ENCODE measurements around the gene PACRG. TPM values are rescaled to one million over a fixed set of nuclear protein-coding genes. Genes with fewer than 3 reads are reported as not detected.

Gene PACRG
- polyA plus RNA-seq, 1 donor from 2014 or later, result 16.6 TPM

DNA sequence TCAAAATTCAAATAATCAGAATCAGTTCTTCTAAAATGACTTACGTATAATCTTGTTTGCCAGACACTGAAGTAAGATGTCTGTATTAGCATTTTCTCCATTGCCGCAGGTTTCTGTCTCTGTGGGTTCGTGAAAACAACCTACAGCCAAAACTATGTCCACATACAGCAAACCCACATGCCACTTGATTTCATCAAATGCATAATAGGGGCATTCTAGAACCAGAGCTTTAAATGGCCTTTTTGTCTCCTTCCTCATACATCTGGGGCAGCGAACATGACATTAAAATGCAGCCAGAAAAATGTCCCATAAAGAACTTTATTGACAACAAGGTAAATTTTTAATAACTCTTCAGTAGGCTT lies 596.5 kb downstream of the PACRG start:
- H3K9ac ChIP-seq (ENCODE audit: low read length), result no peak overlapping the region
- no peaks in the 10 kb centered on the region for H3K79me2 ChIP-seq (replicated peaks; ENCODE audit: insufficient read depth, low read length)
- no peaks in the 10 kb centered on the region for H4K20me1 ChIP-seq (ENCODE audit: insufficient read depth)
- H3K9me3 ChIP-seq (ENCODE audit: low read length), result no peaks in the 10 kb centered on the region
- no peak overlapping the region for H3K4me2 ChIP-seq (ENCODE audit: low read length)
- no peak overlapping the region for H2AFZ ChIP-seq (ENCODE audit: low read depth, low read length)
- no peaks in the 10 kb centered on the region for H3F3A ChIP-seq (ENCODE audit: insufficient read depth, low read length, poor library complexity, severe bottlenecking)
- no peak overlapping the region for H3K4me3 ChIP-seq (ENCODE audit: low read length)
- H3K27me3 ChIP-seq (ENCODE audit: insufficient read depth, low read depth, low read length), result no peaks in the 10 kb centered on the region
- TF ChIP-seq, protein P1, sequence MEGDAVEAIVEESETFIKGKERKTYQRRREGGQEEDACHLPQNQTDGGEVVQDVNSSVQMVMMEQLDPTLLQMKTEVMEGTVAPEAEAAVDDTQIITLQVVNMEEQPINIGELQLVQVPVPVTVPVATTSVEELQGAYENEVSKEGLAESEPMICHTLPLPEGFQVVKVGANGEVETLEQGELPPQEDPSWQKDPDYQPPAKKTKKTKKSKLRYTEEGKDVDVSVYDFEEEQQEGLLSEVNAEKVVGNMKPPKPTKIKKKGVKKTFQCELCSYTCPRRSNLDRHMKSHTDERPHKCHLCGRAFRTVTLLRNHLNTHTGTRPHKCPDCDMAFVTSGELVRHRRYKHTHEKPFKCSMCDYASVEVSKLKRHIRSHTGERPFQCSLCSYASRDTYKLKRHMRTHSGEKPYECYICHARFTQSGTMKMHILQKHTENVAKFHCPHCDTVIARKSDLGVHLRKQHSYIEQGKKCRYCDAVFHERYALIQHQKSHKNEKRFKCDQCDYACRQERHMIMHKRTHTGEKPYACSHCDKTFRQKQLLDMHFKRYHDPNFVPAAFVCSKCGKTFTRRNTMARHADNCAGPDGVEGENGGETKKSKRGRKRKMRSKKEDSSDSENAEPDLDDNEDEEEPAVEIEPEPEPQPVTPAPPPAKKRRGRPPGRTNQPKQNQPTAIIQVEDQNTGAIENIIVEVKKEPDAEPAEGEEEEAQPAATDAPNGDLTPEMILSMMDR (IDR thresholded peaks at IDR 0.05; ENCODE audit: poor library complexity, severe bottlenecking), result no peak
- TF ChIP-seq, protein P2, sequence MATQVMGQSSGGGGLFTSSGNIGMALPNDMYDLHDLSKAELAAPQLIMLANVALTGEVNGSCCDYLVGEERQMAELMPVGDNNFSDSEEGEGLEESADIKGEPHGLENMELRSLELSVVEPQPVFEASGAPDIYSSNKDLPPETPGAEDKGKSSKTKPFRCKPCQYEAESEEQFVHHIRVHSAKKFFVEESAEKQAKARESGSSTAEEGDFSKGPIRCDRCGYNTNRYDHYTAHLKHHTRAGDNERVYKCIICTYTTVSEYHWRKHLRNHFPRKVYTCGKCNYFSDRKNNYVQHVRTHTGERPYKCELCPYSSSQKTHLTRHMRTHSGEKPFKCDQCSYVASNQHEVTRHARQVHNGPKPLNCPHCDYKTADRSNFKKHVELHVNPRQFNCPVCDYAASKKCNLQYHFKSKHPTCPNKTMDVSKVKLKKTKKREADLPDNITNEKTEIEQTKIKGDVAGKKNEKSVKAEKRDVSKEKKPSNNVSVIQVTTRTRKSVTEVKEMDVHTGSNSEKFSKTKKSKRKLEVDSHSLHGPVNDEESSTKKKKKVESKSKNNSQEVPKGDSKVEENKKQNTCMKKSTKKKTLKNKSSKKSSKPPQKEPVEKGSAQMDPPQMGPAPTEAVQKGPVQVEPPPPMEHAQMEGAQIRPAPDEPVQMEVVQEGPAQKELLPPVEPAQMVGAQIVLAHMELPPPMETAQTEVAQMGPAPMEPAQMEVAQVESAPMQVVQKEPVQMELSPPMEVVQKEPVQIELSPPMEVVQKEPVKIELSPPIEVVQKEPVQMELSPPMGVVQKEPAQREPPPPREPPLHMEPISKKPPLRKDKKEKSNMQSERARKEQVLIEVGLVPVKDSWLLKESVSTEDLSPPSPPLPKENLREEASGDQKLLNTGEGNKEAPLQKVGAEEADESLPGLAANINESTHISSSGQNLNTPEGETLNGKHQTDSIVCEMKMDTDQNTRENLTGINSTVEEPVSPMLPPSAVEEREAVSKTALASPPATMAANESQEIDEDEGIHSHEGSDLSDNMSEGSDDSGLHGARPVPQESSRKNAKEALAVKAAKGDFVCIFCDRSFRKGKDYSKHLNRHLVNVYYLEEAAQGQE (IDR thresholded peaks at IDR 0.05; ENCODE audit: borderline replicate concordance), result no peak
- TF ChIP-seq TAF1 (IDR thresholded peaks at IDR 0.05; ENCODE audit: low read depth) (no peak), RAD21 (conservative IDR thresholded peaks at IDR 0.05) (no peak), MXI1 (conservative IDR thresholded peaks at IDR 0.05; ENCODE audit: poor library complexity, severe bottlenecking) (no peak), EZH2 (IDR thresholded peaks at IDR 0.05; ENCODE audit: borderline replicate concordance, insufficient read depth, low read length, poor library complexity, severe bottlenecking) (no peak), POLR2AphosphoS5 (IDR thresholded peaks at IDR 0.05) (no peak), SMC3 (conservative IDR thresholded peaks at IDR 0.05; ENCODE audit: poor library complexity) (no peak), EP300 (conservative IDR thresholded peaks at IDR 0.05; ENCODE audit: poor library complexity, severe bottlenecking) (no peak)
- H3K36me3 ChIP-seq (ENCODE audit: insufficient read depth, low read length), result no peaks in the 10 kb centered on the region
- H3K27ac ChIP-seq (ENCODE audit: low read length), result no peak overlapping the region
- H3K9me2 ChIP-seq (ENCODE audit: insufficient read depth, low read length), result no peaks in the 10 kb centered on the region

DNA sequence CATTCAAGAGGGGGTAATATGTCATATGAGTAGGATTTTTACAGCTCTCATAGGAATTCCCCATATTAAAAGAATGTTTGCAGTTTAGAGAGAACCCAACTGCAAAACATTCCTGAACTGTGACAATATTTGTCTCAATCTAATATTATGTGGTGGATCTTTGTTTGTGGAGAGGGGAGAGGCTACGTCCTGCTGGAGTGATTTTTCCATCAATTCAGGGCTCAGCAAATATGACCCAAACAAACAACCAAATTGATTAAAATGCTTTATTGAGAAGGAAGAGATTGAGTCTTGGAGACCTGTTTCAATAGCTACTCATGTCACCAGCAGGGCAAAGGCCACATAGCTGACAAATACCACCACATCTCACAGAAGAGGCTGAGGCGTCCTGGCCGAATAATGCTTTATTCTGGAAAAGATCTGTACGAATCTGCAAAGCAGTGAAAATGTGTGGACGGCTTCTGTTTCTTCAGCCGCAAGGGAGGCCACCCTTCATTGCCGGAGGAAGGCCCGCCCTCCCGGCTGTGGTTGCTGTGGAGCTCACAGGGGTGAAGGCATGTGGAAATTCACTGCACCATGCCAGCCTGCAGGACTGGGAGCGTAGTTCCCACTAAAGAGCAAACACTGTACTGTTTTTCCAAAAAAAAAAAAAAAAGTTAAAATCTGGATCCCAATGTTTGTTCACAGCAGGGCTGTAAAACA lies 597.1 kb downstream of the PACRG start:
- Histone ChIP-seq H3K9ac (ENCODE audit: low read length) (no peak overlapping the region), H2AFZ (ENCODE audit: low read depth, low read length) (no peak overlapping the region), H3K27ac (ENCODE audit: low read length) (no peak overlapping the region), H3K4me3 (ENCODE audit: low read length) (no peak overlapping the region), H3K79me2 (replicated peaks; ENCODE audit: insufficient read depth, low read length) (no peaks in the 10 kb centered on the region), H3F3A (ENCODE audit: insufficient read depth, low read length, poor library complexity, severe bottlenecking) (no peaks in the 10 kb centered on the region), H3K36me3 (ENCODE audit: insufficient read depth, low read length) (no peaks in the 10 kb centered on the region), H3K4me2 (ENCODE audit: low read length) (no peak overlapping the region), H4K20me1 (ENCODE audit: insufficient read depth) (no peaks in the 10 kb centered on the region), H3K27me3 (ENCODE audit: insufficient read depth, low read depth, low read length) (no peaks in the 10 kb centered on the region), H3K9me2 (ENCODE audit: insufficient read depth, low read length) (no peaks in the 10 kb centered on the region), H3K9me3 (ENCODE audit: low read length) (no peaks in the 10 kb centered on the region)
- no peak for TF ChIP-seq TAF1 (IDR thresholded peaks at IDR 0.05; ENCODE audit: low read depth)
- no peak for TF ChIP-seq POLR2AphosphoS5 (IDR thresholded peaks at IDR 0.05)
- TF ChIP-seq, protein P1 (IDR thresholded peaks at IDR 0.05; ENCODE audit: poor library complexity, severe bottlenecking), result no peak
- no peak for TF ChIP-seq MXI1 (conservative IDR thresholded peaks at IDR 0.05; ENCODE audit: poor library complexity, severe bottlenecking)
- TF ChIP-seq SMC3 (conservative IDR thresholded peaks at IDR 0.05; ENCODE audit: poor library complexity), result no peak
- TF ChIP-seq RAD21 (conservative IDR thresholded peaks at IDR 0.05), result no peak
- TF ChIP-seq, protein P2 (IDR thresholded peaks at IDR 0.05; ENCODE audit: borderline replicate concordance), result no peak
- TF ChIP-seq EP300 (conservative IDR thresholded peaks at IDR 0.05; ENCODE audit: poor library complexity, severe bottlenecking), result no peak
- TF ChIP-seq EZH2 (IDR thresholded peaks at IDR 0.05; ENCODE audit: borderline replicate concordance, insufficient read depth, low read length, poor library complexity, severe bottlenecking), result no peak

All from neural cell (in vitro differentiated cells).